ENCODE measurements around the gene CLDN4.
"Not testable (repeated sequence)": the region's sequence is repeated elsewhere in the genome, so short reads cannot be mapped to it uniquely, and the experiment has no call there.

Gene CLDN4

GRCh38 chr7:73844131-73844547 is 13.3 kb downstream of the CLDN4 start:
- DNase-seq: no peak

GRCh38 chr7:73844848-73845460 is 14.2 kb downstream of the CLDN4 start:
- DNase-seq: no peak

- not testable (repeated sequence) for DNase-seq
These were observed 15.0 kb downstream of the CLDN4 start for GRCh38 chr7:73845701-73846195.

GRCh38 chr7:73847941-73848723 is 17.3 kb downstream of the CLDN4 start:
- DNase-seq: no peak

GRCh38 chr7:73850781-73851207 is 20.0 kb downstream of the CLDN4 start:
- no peak for DNase-seq

GRCh38 chr7:73851410-73852338 is 20.9 kb downstream of the CLDN4 start:
- DNase-seq: no peak

GRCh38 chr7:73852500-73852899 is 21.7 kb downstream of the CLDN4 start:
- no peak for DNase-seq

GRCh38 chr7:73856941-73857340 is 26.1 kb downstream of the CLDN4 start:
- DNase-seq: no peak

GRCh38 chr7:73858807-73859206 is 28.0 kb downstream of the CLDN4 start:
- no peak for DNase-seq

GRCh38 chr7:73860859-73861258 is 30.1 kb downstream of the CLDN4 start, which contains the start of gene TMEM270:
TMEM270 (plus strand) TSS chr7:73861159; CDS start chr7:73861195, 36 bp downstream.
- no peak for DNase-seq

- no peak for DNase-seq
These were observed 30.5 kb downstream of the CLDN4 start for GRCh38 chr7:73861305-73861704.

- DNase-seq: no peak
These were observed 34.4 kb downstream of the CLDN4 start for GRCh38 chr7:73864981-73865711.

- DNase-seq: no peak
These were observed 35.1 kb downstream of the CLDN4 start for GRCh38 chr7:73865738-73866445.

- DNase-seq: no peak
These were observed 35.6 kb downstream of the CLDN4 start for GRCh38 chr7:73866446-73866767.

- no peak for DNase-seq
These were observed 38.4 kb downstream of the CLDN4 start for GRCh38 chr7:73869011-73869798.

- DNase-seq: no peak
These were observed 39.3 kb downstream of the CLDN4 start for GRCh38 chr7:73870041-73870492.

- no peak for DNase-seq
These were observed 40.6 kb downstream of the CLDN4 start for GRCh38 chr7:73871163-73872011.

- DNase-seq: no peak
These were observed 41.5 kb downstream of the CLDN4 start for GRCh38 chr7:73872056-73872908.

GRCh38 chr7:73876361-73876760 is 45.6 kb downstream of the CLDN4 start:
- DNase-seq: no peak
